ENCODE results near the gene FRMD8.
A peak's percentile ranks its signal among the peaks of the same experiment; 100 is the strongest.
"Not testable (repeated sequence)": the region's sequence is repeated elsewhere in the genome, so short reads cannot be mapped to it uniquely, and the experiment has no call there.

Gene FRMD8

GRCh38 chr11:65437436-65438227, 51.2 kb downstream of the FRMD8 start:
- DNase-seq = no peak

GRCh38 chr11:65438257-65439151, 52.1 kb downstream of the FRMD8 start:
- DNase-seq = no peak

- no peak for DNase-seq
Observed at GRCh38 chr11:65439331-65440181, 53.1 kb downstream of the FRMD8 start.

DNA sequence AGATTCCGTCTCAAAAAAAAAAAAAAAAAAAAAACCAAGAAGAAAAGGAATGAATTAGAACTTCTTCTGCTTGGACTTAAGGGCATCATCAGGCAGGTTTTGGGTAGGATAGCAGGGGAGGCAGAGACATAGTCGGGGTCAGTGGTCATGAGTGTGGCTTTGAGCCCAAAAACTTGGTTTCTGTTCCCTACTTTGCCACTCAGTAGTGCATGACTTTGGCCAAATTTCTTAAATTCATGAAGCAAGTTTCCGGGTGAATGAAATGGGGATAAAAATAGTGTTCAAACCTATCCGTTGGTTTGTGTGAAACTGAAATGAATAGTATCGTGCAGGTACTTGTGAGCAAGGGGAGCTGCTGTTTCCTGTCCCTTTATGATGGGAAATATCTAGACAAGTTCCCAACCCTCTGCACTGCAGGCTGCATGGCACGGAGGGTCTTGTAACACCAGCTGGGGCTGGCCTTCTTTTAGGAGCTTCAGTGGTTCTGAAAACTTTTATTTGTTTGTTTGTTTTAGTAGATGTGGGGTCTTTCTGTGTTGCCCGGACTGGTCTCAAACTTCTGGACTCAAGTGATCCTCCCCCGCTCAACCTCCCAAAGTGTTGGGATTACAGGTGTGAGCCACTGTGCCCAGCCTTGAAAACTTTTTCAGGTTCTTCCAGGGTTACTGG, 54.5 kb downstream of the FRMD8 start:
- no peak for DNase-seq

- DNase-seq = no peak
Observed at GRCh38 chr11:65442842-65443331, 56.5 kb downstream of the FRMD8 start.

GRCh38 chr11:65444314-65445051, 58.0 kb downstream of the FRMD8 start:
- no peak for DNase-seq

DNA sequence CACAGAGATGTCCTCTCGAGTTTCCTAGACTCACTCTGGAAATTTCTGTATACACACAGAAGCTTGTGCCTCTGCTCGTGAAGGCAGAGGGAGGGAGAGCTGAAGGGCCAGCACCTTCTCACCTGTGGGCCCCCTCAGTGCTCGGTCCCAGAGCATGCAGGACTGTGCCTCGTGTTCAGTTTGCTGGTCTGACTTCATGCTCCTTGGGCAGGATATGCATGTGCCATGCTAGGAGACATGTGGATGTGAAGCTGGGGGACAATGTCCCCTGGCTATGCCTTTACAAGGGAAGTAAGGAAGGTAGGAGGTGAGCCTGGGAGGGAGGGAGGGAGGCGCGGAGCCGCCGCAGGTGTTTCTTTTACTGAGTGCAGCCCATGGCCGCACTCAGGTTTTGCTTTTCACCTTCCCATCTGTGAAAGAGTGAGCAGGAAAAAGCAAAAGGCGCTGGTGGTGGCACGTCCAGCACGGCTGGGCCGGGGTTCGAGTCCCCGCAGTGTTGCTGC, 58.7 kb downstream of the FRMD8 start:
- DNase-seq = no peak

- no peak for DNase-seq
Observed at GRCh38 chr11:65445604-65446445, 59.4 kb downstream of the FRMD8 start.

- DNase-seq = no peak
Observed at GRCh38 chr11:65446446-65447277, 60.2 kb downstream of the FRMD8 start.

DNA sequence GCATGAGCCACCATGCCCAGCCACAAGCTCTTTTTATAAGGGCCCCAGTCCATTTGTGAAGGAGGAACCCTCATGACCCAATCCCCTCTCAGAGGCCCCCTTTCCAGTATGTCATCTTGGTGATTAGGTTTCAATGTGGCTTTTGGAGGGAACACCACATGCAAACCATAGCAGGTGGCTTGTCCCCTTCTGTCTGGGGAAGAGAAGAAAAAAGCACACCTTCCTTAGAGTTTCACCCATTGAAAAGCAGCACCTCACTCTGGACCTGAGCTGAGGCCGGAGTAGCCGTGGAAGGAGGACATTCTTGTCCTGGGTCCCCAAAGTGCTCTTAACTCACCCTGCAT, 61.6 kb downstream of the FRMD8 start:
- no peak for DNase-seq

DNA sequence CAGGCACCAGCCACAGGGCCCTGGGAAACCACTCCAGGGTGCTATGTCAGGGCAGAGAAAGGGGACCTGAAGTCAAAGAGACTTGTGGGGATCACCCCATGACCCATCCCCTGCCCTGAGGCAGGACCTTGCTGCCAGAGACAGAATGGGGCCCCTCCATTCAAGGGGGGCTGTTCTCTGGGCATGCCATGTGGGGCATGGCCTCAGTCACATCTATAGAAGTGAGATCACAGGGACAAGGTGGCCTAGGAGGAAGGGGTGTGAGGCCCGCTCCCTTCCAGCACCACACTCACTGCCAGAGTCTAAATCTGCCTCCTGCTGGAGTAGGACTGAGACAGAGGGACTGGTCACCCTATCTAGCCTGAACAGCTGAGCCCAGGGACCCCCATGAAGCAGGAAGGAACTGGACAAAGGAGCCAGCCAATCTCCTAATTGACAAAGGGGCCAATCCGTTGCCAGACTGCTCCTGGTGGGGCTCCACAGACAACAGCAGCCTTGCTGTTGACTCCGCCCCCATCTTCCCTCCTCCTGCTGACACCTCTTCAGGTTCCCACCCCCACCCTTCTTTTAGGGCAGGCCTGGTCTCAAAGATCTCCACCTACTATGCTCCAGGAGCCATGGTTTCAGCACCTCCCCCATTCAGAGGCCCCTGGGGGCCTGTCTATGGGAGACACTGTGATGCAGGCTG, 62.1 kb downstream of the FRMD8 start:
- DNase-seq = no peak

- not testable (repeated sequence) for DNase-seq
Observed at GRCh38 chr11:65451301-65451700, 64.9 kb downstream of the FRMD8 start.

GRCh38 chr11:65452259-65452658, 65.8 kb downstream of the FRMD8 start:
- not testable (repeated sequence) for DNase-seq

GRCh38 chr11:65452806-65453490, 66.5 kb downstream of the FRMD8 start:
- no peak for DNase-seq

DNA sequence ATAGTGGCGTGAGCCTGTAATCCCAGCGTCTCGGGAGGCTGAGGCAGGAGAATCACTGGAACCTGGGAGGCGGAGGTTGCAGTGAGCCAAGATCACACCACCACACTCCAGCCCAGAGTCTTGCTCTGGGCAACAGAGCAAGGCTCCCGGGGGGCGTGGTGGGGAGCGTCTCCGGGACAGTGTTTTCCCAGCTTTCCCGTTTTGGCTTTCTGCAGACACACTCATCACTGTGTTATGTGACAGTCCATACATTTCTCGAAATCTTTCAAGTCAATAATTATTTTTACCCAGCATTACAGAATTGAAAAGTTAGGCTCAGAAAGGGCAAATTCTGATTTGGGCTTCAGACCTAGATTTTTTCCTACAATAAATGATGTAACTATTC, 67.9 kb downstream of the FRMD8 start:
- no peak for DNase-seq

DNA sequence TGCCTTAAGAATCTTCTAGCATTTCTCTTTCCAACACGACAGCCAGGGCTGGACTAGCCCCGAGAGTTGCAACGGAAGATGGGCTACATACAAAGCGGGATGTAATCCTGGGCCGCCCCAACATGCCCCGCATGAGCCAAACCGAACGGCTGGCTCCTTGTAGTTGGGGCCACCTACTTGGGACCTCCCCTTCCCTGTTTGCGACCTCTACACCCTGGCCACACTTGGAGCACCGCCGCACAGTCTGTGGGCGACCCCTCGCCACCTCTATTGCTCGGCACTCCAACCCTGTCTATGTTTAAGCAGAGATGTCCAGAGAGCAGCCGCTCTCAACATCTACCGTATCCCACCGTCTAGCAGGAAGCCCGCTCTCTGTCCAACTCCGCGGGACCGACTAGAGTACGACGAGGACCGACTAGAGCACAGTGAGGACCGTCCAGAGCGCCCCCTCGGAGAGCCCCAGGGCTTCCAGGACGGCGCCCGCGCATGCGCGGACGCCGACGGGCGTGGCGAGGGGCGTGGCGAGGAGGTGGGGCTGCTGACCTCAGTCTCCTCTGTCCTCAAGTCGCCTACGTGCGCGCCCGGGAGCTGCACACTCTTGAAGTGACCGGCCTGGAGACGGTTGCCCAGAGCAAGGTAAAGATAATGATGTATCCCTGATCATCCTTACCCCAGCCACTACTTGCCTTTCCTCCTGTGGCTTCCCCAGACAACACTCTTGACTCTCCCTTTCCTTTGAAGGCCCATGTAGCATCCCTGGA, 68.4 kb downstream of the FRMD8 start:
- peak; percentile 76 for DNase-seq

DNA sequence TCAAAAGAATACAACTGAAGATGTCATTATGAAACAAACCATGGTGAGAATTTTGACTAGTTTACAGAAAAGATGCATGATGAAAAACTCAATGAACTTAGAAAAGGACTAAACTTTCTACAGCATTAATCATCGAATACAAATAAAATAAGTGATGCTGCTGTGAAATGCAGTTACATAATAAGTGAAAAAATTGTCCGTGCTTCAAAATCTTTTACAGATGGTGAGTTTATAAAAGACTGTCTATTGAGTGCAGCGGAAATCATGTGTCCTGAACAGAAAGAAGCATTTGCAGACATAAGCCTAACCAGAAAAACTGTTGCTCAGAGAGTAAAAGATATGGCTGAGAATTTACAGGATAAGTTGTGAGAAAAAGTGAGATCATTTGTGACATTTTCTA, 70.0 kb downstream of the FRMD8 start:
- DNase-seq = no peak

GRCh38 chr11:65459552-65459951, 73.1 kb downstream of the FRMD8 start:
- DNase-seq = no peak
